ENCODE measurements around the gene SENP1.
"Not testable (repeated sequence)": the region's sequence is repeated elsewhere in the genome, so short reads cannot be mapped to it uniquely, and the experiment has no call there.

Gene SENP1

DNA sequence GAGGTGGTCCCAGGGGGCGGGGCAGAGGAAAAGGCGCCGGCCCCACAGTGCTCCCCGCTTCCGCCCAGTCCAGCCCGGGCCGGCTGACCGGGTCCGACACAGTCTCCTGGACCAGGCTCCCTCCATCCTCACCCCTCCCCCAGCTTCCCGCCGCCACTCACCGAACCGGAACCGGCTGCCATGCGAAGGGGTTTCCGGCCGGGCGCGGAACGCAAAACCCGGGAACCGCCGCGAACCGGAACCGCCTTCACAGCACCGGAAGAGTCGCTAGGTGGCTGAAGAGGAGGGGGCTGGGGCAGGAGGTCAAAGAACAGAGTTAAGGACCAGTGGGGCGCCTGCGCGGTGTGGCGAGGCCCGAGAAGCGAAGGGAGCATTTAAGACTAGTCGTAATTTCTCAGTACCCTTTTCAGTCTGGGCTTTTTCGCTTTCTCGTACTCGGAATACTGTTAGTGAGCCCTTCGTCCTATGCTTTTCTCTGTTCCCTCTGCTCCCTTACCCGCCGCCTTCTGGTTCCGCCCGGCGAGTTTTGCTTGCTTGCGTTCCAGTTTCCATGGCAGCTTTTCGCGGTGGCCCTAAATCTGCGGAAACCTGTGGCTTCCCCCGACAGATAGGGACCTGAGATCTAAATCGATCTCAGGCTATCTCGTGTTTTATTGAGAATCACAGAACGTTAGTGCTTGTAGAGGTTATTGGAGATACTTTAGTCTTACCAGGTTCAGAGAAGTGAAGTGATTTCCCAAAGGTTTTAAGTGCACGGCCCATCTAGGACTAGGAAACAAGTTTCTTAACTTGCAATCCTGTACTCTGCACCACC lies at the start of gene SENP1:
SENP1 (minus strand) TSS at position 213 of the 814 bp plus-strand sequence. CDS start 4,607 bp downstream, outside the sequence.
- DNase-seq: peak; percentile 91 to 97

DNA sequence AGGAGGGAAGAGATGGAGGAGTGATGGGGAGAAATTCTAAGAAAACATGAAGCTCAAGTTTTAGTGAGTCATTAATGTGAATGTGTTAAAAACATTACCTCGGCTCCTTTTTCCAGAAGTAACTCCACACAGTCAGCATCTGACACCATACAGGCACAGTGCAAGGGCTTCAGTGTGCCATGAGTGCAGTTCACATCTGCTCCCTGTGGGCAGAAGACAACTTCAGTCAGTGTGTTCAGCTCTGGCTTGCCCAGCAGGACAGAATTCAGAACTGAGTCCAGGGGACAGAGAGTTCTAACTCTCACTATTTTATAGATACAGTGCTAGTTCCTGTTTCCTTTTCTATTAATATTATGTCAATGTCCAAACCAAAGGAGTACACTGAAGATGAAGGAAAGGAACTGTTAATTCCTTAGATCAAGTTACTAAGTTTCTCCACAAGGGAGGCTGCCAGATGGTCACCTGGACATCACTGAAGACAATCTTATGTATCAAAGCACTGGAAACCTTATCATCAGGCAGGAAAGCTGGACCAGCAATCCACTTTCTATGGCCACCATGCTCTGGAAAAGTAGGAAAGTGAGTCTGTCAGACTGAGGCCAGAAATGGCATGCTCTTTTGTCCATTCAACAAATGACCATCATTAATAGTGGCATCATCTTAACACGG lies 45.4 kb upstream of the SENP1 start:
- no peak for DNase-seq

DNA sequence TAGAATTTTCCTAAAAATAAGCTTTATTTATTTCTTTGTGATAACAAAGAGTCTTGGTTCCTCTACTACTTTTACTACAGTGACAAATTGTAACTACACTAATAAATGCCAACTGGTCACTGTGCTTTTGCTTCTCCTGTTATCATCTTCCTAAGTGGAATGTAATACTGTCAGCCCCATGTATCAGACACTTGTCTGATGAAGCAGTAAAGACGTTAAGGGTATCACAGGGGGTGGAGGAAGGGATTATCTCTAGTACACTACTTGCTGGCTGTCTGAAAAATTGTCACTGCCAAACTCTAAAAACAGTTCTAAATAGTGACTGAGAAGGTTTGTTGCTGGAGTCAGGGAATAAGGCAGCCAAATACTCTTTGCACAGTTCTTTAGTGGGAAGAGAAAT lies 40.1 kb upstream of the SENP1 start:
- DNase-seq: no peak

DNA sequence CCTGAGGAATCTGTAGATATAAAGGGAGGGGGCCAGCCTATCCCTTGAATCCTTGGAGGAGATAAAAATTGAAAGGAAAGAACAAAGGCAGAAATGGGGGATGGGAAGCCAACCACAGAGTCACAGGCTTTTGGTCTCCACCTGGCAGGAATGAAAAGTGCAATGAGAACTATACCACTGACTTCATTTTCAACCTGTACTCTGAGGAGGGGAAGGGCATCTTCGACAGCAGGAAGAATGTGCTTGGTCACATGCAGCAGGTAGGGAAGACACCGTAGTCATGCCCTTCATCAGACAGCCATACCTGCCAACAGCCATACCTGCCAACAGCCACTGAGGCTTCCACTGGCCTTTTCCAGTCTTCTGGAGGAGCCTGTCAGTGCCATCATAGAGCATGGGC lies 38.0 kb upstream of the SENP1 start:
- DNase-seq: no peak

DNA sequence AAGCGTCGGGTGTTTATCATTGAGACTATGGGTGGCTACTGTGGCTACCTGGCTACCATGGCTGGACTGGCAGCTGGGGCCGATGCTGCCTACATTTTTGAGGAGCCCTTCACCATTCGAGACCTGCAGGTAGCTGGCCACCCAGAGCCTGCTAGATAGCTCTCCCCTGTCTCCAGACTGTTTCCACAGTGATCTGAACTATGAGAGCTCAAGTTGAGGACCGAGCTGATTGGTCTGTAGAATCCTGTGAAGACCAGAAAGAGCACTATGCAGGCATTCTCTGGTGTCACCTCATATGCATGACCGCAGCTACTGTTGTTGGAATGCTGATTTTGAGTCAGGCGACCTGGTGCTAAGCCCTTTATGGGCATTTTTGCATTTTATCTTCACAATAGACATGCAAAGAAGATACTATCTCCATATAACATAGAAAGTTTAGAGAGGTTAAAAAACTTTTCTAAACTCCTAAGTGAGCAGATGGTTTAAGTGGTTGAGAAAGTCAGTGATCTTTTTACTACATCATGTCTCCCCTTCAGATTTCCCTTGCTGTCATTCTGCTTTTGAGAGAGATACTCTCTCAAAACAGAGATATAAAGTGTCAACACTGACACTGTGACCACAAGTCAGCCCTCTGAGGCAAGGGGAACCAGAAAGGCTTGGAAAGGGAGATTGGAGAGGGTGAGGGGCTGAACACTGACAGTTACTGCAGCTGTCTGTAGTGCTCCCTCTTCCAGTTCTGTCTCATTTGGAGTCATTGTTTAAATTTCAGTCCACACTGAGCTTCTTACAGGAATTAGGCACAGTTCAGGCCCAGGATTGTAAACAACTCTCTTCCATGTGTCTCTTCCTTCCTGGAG lies 37.2 kb upstream of the SENP1 start:
- no peak for DNase-seq

DNA sequence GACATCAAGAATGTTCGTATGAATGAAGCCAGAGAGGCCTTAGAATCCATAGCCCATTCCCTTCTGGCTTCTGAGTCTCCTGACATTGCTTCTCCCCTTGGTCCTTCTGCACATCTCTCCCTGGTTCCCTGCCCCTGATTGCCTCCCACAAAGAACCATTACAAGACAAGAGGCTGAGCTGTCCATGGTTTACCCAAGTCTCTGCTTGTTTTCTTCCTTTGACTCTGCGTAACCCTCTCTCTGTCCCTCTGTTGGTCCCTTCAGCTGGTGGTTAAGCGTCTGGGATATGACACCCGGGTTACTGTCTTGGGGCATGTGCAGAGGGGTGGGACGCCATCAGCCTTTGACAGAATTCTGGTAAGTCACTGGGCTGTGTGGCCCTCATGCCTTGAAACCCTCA lies 29.1 kb upstream of the SENP1 start:
- no peak for DNase-seq

DNA sequence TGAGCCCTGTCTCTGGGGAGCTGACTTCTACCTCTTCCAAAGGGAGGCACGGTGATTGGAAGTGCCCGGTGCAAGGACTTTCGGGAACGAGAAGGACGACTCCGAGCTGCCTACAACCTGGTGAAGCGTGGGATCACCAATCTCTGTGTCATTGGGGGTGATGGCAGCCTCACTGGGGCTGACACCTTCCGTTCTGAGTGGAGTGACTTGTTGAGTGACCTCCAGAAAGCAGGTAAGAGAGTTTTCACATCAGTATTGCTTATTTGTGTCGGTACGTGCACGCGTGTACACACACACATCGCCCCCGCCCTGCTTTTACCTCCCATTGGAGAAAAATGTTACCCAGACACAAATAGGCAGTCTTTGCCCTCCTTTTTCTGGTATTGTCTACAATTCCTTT lies 26.9 kb upstream of the SENP1 start:
- DNase-seq: no peak

DNA sequence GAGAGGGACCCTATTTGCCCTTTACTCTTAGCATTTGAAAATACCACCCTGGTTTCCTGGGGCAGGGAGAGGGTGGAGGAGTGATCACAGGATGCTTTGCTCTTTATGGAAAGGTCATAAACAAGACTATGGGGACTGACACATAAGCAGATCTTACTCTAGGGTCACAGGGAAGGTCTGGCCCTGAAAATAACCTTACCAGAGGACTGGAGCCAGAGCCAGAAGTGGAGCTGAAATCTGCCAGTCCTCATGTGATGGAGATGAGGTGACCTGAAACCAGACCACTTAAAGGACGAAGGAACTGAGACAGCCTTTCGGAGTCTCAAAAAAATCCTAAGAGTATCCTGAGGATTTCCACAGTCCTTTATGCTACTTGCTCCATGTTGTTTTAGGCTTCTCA lies 25.6 kb upstream of the SENP1 start:
- no peak for DNase-seq

DNA sequence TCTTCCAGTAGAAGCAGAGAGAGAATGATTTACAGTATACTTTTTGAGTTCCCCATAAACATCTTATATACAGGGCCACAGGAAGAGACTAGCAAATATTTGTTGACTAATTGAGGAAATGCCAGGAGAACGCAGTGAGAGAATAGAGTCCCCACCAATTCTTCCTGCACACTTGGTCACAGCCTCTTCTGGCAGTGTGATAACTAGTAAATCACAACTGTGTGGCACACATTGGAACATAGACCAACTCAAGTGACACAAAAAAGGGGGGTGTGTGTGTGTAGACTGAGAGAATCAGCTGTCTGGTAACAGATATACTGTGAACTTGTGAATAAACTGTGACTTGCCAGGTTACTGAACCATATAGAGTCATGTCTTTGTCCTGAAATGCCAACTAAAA lies 23.5 kb upstream of the SENP1 start:
- no peak for DNase-seq

DNA sequence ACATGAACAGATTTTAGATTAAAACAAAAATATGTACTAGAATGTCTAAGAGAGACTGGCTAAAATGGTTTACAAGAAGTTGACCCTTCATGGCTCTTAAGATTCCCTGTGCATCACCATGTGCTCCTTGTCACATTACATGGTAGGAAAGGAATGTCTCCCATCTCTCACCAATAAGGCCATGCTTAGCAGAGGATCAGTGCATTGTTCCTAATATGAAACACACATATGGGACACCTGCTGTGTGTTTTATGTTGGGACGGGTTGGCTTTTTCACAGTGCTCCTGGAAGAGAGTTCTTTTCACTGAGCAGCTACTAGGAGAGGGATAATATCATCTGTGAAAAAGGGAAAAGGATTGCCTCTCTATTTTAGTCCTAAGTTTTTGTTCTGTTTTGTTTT lies 22.9 kb upstream of the SENP1 start:
- DNase-seq: no peak

DNA sequence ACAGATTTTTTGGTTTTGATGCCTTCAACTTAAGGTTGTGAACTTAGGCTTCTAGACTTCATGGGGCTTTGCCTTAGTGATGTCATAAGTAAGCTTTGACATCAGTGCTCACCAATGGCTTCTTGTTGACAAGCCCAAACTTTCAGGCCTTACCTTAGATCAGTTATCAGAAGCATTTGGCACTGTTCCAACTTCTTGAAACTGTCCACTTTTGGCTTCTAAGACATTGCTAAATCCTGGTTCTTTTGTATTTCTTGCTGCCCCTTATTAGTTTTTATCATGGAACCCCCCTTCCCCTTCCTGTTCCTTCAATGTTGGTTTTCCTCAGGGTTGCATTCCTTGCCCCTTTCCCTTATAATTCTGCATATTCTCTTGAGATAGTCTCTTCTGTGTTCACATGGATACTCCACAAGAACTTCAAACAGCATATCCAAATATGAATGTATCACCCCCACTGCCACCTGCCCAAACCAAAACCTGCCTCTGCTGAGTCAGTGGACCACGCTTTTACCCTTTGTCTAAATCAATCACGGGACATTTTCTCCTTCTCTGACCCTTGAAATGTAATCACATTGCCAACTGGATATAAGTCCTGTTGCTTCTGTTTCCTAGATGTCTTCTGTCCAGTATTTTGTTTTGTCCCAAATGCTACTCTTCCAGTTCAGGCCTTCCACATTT lies 21.2 kb upstream of the SENP1 start:
- no peak for DNase-seq

DNA sequence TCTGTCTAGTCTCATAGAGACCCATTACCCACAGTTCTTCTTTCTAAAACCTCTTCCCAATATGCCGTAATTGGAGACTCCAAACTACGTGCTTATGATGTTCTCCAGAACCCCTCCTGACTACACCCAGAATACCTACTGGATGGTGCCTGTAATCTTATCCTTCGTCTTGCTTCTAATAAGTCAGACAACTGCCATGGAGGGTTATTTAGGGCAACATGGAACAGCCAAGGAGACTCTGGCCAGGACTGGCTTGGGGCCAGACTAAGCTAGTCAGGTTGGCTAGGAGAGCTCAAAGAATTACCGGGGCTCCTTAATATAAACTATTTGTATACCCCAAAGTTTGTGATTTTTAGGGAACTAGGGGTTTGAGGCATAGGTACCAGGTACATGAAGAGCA lies 20.1 kb upstream of the SENP1 start:
- no peak for DNase-seq

DNA sequence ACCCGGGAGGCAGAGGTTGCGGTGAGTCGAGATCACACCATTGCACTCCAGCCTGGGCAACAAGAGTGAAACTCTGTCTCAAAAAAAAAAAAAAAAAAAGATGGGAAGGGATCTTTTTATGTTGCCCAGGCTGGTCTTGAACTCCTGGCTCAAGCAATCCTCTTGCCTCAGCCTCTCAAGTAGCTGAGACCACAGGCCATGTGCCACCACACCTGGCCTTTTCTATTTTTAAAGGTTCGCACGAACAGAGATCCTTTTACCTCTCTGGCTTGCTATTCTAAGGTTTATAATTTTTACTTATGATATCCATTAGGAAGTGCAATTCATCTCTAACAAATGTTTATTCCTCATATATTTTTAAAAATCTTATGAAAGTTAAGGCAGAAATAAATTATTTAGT lies 19.7 kb upstream of the SENP1 start:
- not testable (repeated sequence) for DNase-seq

DNA sequence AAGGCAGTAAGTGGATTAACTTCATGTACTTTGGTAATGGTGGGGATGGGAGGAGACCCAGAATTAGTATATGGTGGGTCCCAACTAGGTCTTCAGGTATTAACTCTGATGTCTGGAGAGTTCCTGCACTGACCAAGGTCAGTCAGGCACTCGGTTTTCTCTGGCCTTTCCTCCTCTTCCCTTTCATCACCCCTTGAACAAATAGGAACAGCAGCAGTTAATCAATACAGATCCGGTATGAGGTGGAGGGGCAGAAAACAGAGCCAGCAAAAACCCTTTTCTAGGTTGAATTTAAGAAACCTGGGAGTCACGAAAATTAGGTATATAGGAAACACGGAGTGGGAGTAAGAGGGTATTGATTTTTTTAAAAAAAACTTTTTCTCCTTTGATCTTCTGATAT lies 17.3 kb upstream of the SENP1 start:
- DNase-seq: no peak

DNA sequence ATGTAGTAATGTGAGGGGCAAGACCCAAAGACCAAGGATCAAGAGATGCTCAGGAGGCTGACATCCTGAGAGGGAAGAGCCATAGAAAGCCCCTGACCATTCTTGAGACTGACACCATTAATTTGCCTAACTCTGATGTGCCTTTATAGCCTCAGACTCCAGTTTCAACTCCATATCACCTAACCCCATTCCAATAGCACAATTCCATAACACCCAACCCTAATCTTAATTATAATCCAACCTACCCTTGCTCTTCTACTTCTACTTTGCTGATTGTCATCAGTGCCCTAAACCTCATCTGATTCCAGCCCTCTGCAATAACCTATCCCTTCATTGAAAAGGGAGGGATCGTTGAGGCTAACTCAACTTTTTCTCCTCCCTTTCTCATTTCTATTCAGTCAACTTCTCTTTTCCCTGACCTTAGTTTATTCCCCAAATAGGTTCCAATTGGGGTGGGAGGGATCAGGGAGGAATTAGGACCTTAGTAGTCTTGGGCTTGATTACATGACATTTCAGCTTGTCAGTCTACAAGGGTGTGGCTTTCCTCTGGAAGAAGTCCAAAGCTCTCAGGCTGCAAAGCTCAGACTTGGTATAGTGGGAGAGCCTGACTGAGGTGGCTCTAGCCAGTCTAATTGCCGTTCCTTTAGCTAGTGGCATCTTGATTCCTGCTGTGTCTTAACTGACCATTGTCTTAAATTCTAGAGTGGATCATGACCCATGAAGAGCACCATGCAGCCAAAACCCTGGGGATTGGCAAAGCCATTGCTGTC lies 16.4 kb upstream of the SENP1 start:
- no peak for DNase-seq

DNA sequence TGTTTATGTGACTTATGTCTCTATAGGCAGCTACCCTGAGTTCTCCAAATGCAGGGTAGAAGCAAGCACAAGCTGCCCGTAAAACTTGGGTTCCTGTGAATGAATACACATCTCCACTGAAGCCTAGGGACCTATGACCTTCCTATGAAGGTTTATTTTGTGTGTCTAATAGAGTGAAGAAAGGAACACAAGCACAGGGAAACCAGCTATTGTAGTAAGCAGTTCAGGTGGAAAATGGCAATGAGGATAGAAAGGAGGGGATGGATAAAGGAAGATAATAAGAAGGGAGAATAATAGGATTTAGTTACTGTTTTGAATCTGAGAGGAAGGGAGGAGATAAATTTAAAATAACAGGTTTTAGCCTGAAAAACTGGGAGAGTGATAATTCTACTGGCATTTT lies 15.6 kb upstream of the SENP1 start:
- no peak for DNase-seq

DNA sequence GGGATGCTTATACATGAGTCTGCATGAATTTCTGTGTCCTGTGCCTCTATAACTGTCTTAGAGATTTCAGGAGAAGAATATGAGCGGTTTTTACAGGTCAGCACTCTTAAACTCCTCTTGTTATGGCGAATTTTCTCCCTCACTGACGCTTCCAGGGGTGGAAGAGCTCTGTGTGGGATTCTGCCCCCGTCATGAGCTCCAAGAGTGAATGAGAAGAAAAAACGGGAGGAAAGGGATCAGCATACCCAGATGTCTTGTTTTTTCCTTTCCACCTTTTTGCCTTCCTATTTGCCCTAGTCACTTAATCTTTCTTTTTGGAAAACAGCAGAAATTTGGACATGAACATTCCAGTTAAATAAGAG lies 13.9 kb upstream of the SENP1 start:
- DNase-seq: no peak

DNA sequence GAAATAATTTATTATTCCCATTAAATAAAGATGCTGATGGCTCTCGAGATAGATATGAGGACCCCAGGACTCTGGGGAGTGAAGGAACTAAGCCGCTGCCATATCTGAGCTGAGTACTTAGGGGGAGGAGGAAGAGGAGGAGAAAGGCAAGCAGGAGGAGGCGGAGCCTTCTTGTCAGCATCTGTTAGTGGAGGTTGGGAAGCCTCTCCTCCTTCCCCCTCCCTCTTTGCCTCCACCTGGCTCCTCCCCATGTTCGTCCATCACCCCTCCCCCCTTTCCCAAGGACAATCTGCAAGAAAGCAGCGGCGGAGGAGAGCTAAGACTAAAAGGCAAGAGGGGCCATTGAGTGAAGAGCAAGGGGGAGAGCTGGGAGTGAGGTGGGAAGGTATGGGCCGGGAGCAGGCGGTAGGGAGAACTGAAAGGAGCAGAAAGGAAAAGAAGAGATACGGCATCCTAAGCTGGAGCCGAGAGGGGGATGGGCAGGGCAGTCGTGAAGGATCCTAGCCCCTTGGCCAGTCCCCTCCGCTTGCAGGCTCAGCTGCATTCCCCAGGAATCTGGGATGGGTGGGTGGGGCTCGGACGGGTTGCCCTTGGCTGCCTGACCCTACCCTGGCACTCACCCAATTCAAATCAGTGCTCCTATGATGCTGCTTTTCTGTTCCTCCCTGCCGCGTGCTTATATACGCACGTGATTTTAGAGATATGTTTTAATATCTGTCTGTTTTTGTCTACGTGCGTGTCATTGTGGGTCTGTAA lies 13.4 kb upstream of the SENP1 start, which contains the start of gene PFKM:
PFKM (plus strand) TSS at position 287 of the 756 bp plus-strand sequence. CDS start 3,411 bp downstream, outside the sequence.
- DNase-seq: peak; percentile 51 to 80

DNA sequence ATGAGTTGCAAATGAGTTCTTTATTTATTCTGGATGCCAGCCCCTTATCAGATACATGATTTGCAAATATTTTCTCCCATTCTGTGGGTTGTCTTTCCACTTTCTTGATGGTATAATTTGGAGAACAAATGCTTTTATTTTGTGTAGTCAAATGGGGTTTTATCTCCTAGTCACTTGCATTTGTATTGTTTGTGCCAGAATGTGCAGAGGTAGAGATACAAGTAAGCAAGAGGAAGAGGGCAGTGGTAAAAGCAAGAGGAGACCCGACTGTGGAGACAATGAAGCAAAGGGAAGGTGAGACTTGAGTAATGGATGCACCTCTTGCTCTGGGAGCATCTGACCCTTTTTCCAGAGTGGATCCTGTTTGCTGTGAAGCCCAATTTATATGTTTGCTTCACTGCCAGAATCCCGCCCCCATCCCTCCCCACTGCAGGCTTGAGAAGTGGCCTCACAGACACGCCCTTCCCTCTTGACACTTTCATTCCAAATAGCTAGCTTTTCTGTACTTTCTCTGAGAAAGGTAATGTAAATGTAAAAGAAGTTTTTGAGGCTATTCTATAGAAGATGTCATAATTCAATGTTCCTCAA lies 12.5 kb upstream of the SENP1 start:
- DNase-seq: no peak

DNA sequence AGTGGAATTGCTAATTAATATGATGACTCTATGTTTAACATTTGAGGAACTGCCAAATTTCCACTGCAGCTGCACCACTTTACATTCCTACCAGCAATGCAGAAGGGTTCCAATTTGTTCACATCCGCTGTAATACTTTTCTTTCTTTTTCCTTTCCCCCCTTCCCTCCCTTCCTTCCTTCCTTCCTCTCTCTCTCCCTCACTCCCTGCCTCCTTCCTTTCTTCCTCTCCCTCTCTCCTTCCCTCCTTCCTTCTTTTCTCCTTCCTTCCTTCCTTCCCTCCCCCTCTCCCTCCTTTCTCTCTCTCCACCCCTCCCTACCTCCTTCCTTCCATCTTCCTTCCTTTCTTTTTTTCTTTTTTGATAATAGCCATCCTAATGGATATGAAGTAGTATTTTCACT lies 10.1 kb upstream of the SENP1 start:
- no peak for DNase-seq

DNA sequence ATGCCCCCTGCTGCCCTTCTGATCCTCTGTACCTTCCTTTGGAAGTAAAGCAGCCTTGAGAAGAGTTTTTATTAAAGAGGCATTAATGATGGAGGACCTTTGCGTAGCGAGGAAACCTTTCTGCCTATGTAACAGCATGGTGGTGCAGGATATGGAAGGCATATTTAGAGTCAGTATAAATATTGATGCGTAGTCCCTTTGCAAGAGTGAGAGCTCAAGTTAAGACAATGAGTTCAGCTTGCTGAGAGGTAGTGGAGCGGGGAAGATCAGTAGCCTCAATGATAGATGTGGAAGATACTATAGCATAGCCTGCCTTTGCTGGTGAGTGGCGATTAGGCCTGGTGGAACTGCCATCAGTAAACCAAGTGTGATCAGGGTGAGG lies 5.4 kb upstream of the SENP1 start:
- not testable (repeated sequence) for DNase-seq
